ENCODE data around the gene FAM110C. TPM values are rescaled to one million over a fixed set of nuclear protein-coding genes. Genes with fewer than 3 reads are reported as not detected.

FAM110C gene
- total RNA-seq, 1 donor from 2014 or later: 8.6 TPM

- FAIRE-seq (no peak), DNase-seq (ENCODE audit: low spot score in 2 of 2) (no peak)
These were observed 34.9 kb downstream of the FAM110C start for GRCh38 chr2:11248-11941.

GRCh38 chr2:10222-10875, 36.0 kb downstream of the FAM110C start:
- DNase-seq (ENCODE audit: low spot score in 2 of 2) (no peak), FAIRE-seq (no peak)

Other genes starting within 250 kb of the FAM110C start
- gene SH3YL1, start 217.5 kb upstream of the FAM110C start, total RNA-seq: 55.4 TPM
- gene ACP1, start 218.4 kb upstream of the FAM110C start, total RNA-seq: 115 TPM
- 2.0 TPM for gene ALKAL2, start 241.6 kb upstream of the FAM110C start, total RNA-seq

Measured in frontal cortex (tissue), 4 donors.